GM23338 (cell line): ENCODE results near the gene CREB3L2. TPM values are rescaled to one million over a fixed set of nuclear protein-coding genes. Genes with fewer than 3 reads are reported as not detected.

Experiments
- ATAC-seq: fragments of 200-7000 bp; cut with Tn5 transposase; 3 replicates; pipeline ENCODE4 v1.9.1; 2020
- DNase-seq: peaks from one replicate; pipeline ENCODE4 v3.0.0-alpha.2; 2015; ENCODE audit warnings: low spot score
- H2AFZ ChIP-seq: fragments of 200-600 bp; sonication (generic); 2 replicates; pipeline ENCODE4 v1.8.0; 2016; ENCODE audit warnings: antibody characterized with exemption, mild to moderate bottlenecking, moderate library complexity
- H3F3A ChIP-seq: fragments of 200-600 bp; sonication (generic); replicated peaks from 2 replicates; pipeline ENCODE4 v1.8.0; 2017; ENCODE audit warnings: antibody characterized with exemption, mixed run types, low read depth
- H3K27ac ChIP-seq: fragments of 200-600 bp; sonication (generic); 2 replicates; pipeline ENCODE4 v1.6.1; 2016; ENCODE audit warnings: low read depth
- H3K27me3 ChIP-seq: fragments of 200-600 bp; sonication (generic); 2 replicates; pipeline ENCODE4 v1.8.0; 2016; ENCODE audit warnings: mild to moderate bottlenecking, mixed run types, moderate library complexity; ENCODE audit not compliant: insufficient read depth
- H3K36me3 ChIP-seq: fragments of 200-600 bp; sonication (generic); 2 replicates; pipeline ENCODE4 v1.8.0; 2016; ENCODE audit warnings: mild to moderate bottlenecking; ENCODE audit not compliant: insufficient read depth
- H3K4me1 ChIP-seq: fragments of 200-600 bp; sonication (generic); 2 replicates; pipeline ENCODE4 v1.8.0; 2016; ENCODE audit warnings: mild to moderate bottlenecking, moderate library complexity; ENCODE audit not compliant: insufficient read depth
- H3K4me2 ChIP-seq: fragments of 200-600 bp; sonication (generic); 2 replicates; pipeline ENCODE4 v1.7.1; 2017; ENCODE audit warnings: mixed run types
- H3K4me3 ChIP-seq: fragments of 200-600 bp; sonication (generic); 2 replicates; pipeline ENCODE4 v1.6.1; 2016; ENCODE audit warnings: mixed run types
- H3K79me2 ChIP-seq: fragments of 200-600 bp; sonication (generic); replicated peaks from 2 replicates; pipeline ENCODE4 v1.8.0; 2017; ENCODE audit warnings: mild to moderate bottlenecking; ENCODE audit not compliant: insufficient read depth
- H3K9me2 ChIP-seq: fragments of 200-600 bp; sonication (generic); 2 replicates; pipeline ENCODE4 v1.8.0; 2017; ENCODE audit not compliant: insufficient read depth
- H4K20me1 ChIP-seq: fragments of 200-600 bp; sonication (generic); replicated peaks from 2 replicates; pipeline ENCODE4 v1.8.0; 2017; ENCODE audit warnings: mild to moderate bottlenecking; ENCODE audit not compliant: insufficient read depth
- H3K27ac Mint-ChIP-seq: 2 replicates; pipeline ENCODE4 v1.8.0; 2020; ENCODE audit warnings: inconsistent platforms, mild to moderate bottlenecking, moderate library complexity, mixed read lengths
- H3K27me3 Mint-ChIP-seq: 3 replicates; pipeline ENCODE4 v1.8.0; 2022; ENCODE audit warnings: low read depth, mild to moderate bottlenecking, moderate library complexity, mixed read lengths, inconsistent platforms; ENCODE audit not compliant: insufficient read depth, poor library complexity
- H3K36me3 Mint-ChIP-seq: 3 replicates; pipeline ENCODE4 v1.8.0; 2021; ENCODE audit warnings: low read depth, mild to moderate bottlenecking, inconsistent platforms, moderate library complexity, mixed read lengths
- H3K4me1 Mint-ChIP-seq: 3 replicates; pipeline ENCODE4 v1.8.0; 2020; ENCODE audit warnings: mild to moderate bottlenecking, inconsistent platforms, mixed read lengths
- H3K4me3 Mint-ChIP-seq: 3 replicates; pipeline ENCODE4 v1.8.0; 2021; ENCODE audit warnings: moderate library complexity, mild to moderate bottlenecking, inconsistent platforms, mixed read lengths
- H3K9me3 Mint-ChIP-seq: 3 replicates; pipeline ENCODE4 v1.8.0; 2020; ENCODE audit warnings: moderate library complexity, mild to moderate bottlenecking, inconsistent platforms, mixed read lengths
- CREB1 ChIP-seq: fragments of 250-450 bp; sonication (Bioruptor Pico); IDR thresholded peaks from 2 replicates; pipeline ENCODE4 v1.5.0; 2020; ENCODE audit warnings: low read depth, mild to moderate bottlenecking, moderate library complexity
- CTCF ChIP-seq, 2 experiments: fragments of 200-600 bp in 1 of 2; sonication (generic) in 1 of 2; conservative IDR thresholded peaks; 2 replicates each; pipeline versions ENCODE4 v1.5.1 to v1.6.1; 2016 to 2017; ENCODE audit warnings: antibody characterized with exemption in 2 of 2, low read depth in 2 of 2, mild to moderate bottlenecking in 2 of 2, moderate library complexity in 1 of 2
- ETS1 ChIP-seq: IDR thresholded peaks from 2 replicates; pipeline ENCODE4 v1.6.1; 2016; ENCODE audit warnings: antibody characterized with exemption
- EZH2 ChIP-seq: fragments of 200-600 bp; sonication (generic); IDR thresholded peaks from one replicate; pipeline ENCODE4 v1.8.0; 2017; ENCODE audit warnings: antibody characterized with exemption, mild to moderate bottlenecking, low read depth; ENCODE audit not compliant: unreplicated experiment
- EZH2phosphoT487 ChIP-seq: fragments of 200-600 bp; sonication (generic); IDR thresholded peaks from one replicate; pipeline ENCODE4 v1.8.1; 2018; ENCODE audit warnings: antibody characterized with exemption; ENCODE audit not compliant: unreplicated experiment
- JUNB ChIP-seq: IDR thresholded peaks from one replicate; pipeline ENCODE4 v1.6.1; 2016; ENCODE audit warnings: antibody characterized with exemption; ENCODE audit not compliant: unreplicated experiment
- NANOG ChIP-seq: IDR thresholded peaks from 2 replicates; pipeline ENCODE4 v1.6.1; 2016; ENCODE audit warnings: antibody characterized with exemption, borderline replicate concordance
- POLR2AphosphoS5 ChIP-seq: IDR thresholded peaks from 2 replicates; pipeline ENCODE4 v1.6.1; 2016; ENCODE audit warnings: antibody characterized with exemption, low read depth
- REST ChIP-seq: IDR thresholded peaks from one replicate; pipeline ENCODE4 v1.6.1; 2018; ENCODE audit warnings: antibody characterized with exemption; ENCODE audit not compliant: unreplicated experiment
- STAT1 ChIP-seq: IDR thresholded peaks from one replicate; pipeline ENCODE4 v1.6.1; 2016; ENCODE audit warnings: antibody characterized with exemption; ENCODE audit not compliant: unreplicated experiment
- ZNF114 ChIP-seq: fragments of 250-450 bp; sonication (Bioruptor Pico); IDR thresholded peaks from 2 replicates; pipeline ENCODE4 v1.5.0; 2020; ENCODE audit warnings: mild to moderate bottlenecking, moderate library complexity
- ZNF331 ChIP-seq: fragments of 250-450 bp; sonication (Bioruptor Pico); IDR thresholded peaks from 2 replicates; pipeline ENCODE4 v1.5.0; 2020; ENCODE audit warnings: low read depth, mild to moderate bottlenecking, moderate library complexity
- ZNF462 ChIP-seq: fragments of 250-450 bp; sonication (Bioruptor Pico); IDR thresholded peaks from 2 replicates; pipeline ENCODE4 v1.5.0; 2020; ENCODE audit warnings: mild to moderate bottlenecking, moderate library complexity
- polyA plus RNA-seq: library from polyadenylated mRNA; unstranded; fragments of >200 nt; fragmentation: Nextera tagmentation; extraction: Ambion mirVana; gene quantifications from 2 replicates; pipeline ENCODE4 v1.2.1, GENCODE V29; 2016
- total RNA-seq: library from RNA; depleted of rRNA; stranded (reverse); fragments of >200 nt; shearing (Covaris generic); gene quantifications from 2 replicates; pipeline ENCODE4 v1.2.3, GENCODE V29; 2014

Gene CREB3L2
- total and polyA plus RNA-seq, 2 experiments from 2014 or later: 14.5 to 27.1 TPM

- H3K79me2 ChIP-seq: no peaks in the 10 kb centered on the region
- H3F3A ChIP-seq: no peaks in the 10 kb centered on the region; the same call in 1 of the 2 replicates
- no peaks in the 10 kb centered on the region for H3K27me3 ChIP-seq
- ATAC-seq (no peak), DNase-seq (no peak)
- peaks cover 6% of the 10 kb centered on the region for H3K27me3 Mint-ChIP-seq
- no peak overlapping the region for H3K4me3 ChIP-seq
- H3K4me1 ChIP-seq: peaks cover 34% of the 10 kb centered on the region
- H3K36me3 ChIP-seq: peaks cover 4% of the 10 kb centered on the region; the same call in 1 of the 2 replicates
- H3K36me3 Mint-ChIP-seq: peaks cover 48% of the 10 kb centered on the region
- no peak overlapping the region for H3K4me2 ChIP-seq
- H3K4me1 Mint-ChIP-seq: peaks cover 25% of the 10 kb centered on the region
- H4K20me1 ChIP-seq: no peaks in the 10 kb centered on the region
- H3K4me3 Mint-ChIP-seq: no peak overlapping the region
- H3K9me2 ChIP-seq: no peaks in the 10 kb centered on the region; the same call in 1 of the 2 replicates
- no peak for TF ChIP-seq CREB1 (CRISPR knock-in tag)
- TF ChIP-seq STAT1: no peak
- no peak for TF ChIP-seq POLR2AphosphoS5
- no peak for TF ChIP-seq CTCF (conservative IDR thresholded peaks at IDR 0.05; ENCODE audit: low read depth in 2 of 2)
- TF ChIP-seq REST: no peak
- no peak for TF ChIP-seq ETS1
- no peak for TF ChIP-seq ZNF114 (CRISPR knock-in tag)
- TF ChIP-seq NANOG: no peak
- TF ChIP-seq ZNF462 (CRISPR knock-in tag): no peak
- no peak for TF ChIP-seq ZNF331 (CRISPR knock-in tag)
- no peak for TF ChIP-seq EZH2phosphoT487
- no peak for TF ChIP-seq JUNB
- TF ChIP-seq EZH2: no peak
- no peak overlapping the region for H3K27ac Mint-ChIP-seq
- peaks cover 51% of the 10 kb centered on the region for H3K9me3 Mint-ChIP-seq
- no peak overlapping the region for H2AFZ ChIP-seq
- no peak overlapping the region for H3K27ac ChIP-seq
Measured at GRCh38 chr7:138025215-138026186, 23.6 kb upstream of the CREB3L2 start.
